SU-DHL-6 (cell line): ENCODE data around the gene TNFAIP6.

Experiments used
- H2AFZ ChIP-seq: fragments of 200-600 bp; sonication (generic); 2 replicates; pipeline ENCODE4 v1.6.1; 2014; ENCODE audit warnings: low read depth, mild to moderate bottlenecking, moderate library complexity, mixed read lengths, antibody characterized with exemption, low read length; ENCODE audit not compliant: severe bottlenecking
- H3F3A ChIP-seq: fragments of 200-600 bp; shearing (Covaris generic); 2 replicates; pipeline ENCODE4 v1.6.0; 2016; ENCODE audit warnings: antibody characterized with exemption, mild to moderate bottlenecking; ENCODE audit not compliant: insufficient read depth
- H3K27ac ChIP-seq: fragments of 200-600 bp; sonication (generic); 2 replicates; pipeline ENCODE4 v1.5.1; 2016; ENCODE audit warnings: low read depth, mild to moderate bottlenecking, low read length, moderate library complexity, mixed read lengths
- H3K27me3 ChIP-seq: fragments of 200-600 bp; sonication (generic), shearing (Covaris generic); 2 replicates; pipeline ENCODE4 v1.6.0; 2014; ENCODE audit warnings: mild to moderate bottlenecking, low read length
- H3K36me3 ChIP-seq: fragments of 200-600 bp; sonication (generic); 2 replicates; pipeline ENCODE4 v1.6.1; 2014; ENCODE audit warnings: mild to moderate bottlenecking, low read length, mixed read lengths
- H3K4me2 ChIP-seq: fragments of 300-600, 200-600 bp; shearing (Covaris generic), sonication (generic); 2 replicates; pipeline ENCODE4 v1.6.0; 2014; ENCODE audit warnings: low read length, low read depth, mild to moderate bottlenecking; ENCODE audit not compliant: poor library complexity, severe bottlenecking
- H3K4me3 ChIP-seq: fragments of 200-600 bp; sonication (generic); 2 replicates; pipeline ENCODE4 v1.5.1; 2014; ENCODE audit warnings: antibody characterized with exemption, low read length, mild to moderate bottlenecking, mixed read lengths; ENCODE audit not compliant: insufficient read depth, poor library complexity, severe bottlenecking
- H3K79me2 ChIP-seq: fragments of 200-600 bp; sonication (generic); 2 replicates; pipeline ENCODE4 v1.6.1; 2014; ENCODE audit warnings: mild to moderate bottlenecking, low read length, moderate library complexity; ENCODE audit not compliant: insufficient read depth
- H3K9ac ChIP-seq: fragments of 200-600 bp; sonication (generic); 2 replicates; pipeline ENCODE4 v1.7.0; 2014; ENCODE audit warnings: mild to moderate bottlenecking, low read length
- H3K9me2 ChIP-seq: fragments of 200-600 bp; sonication (generic); replicated peaks from 2 replicates; pipeline ENCODE4 v1.6.1; 2014; ENCODE audit warnings: low read length; ENCODE audit not compliant: insufficient read depth
- H3K9me3 ChIP-seq: fragments of 200-600 bp; sonication (generic); 2 replicates; pipeline ENCODE4 v1.6.1; 2014; ENCODE audit warnings: low read length, mixed read lengths; ENCODE audit not compliant: insufficient read depth
- H4K20me1 ChIP-seq: fragments of 200-600 bp; sonication (generic); 2 replicates; pipeline ENCODE4 v1.6.1; 2014; ENCODE audit warnings: low read depth, mild to moderate bottlenecking, antibody characterized with exemption, low read length, moderate library complexity, mixed read lengths
- CTCF ChIP-seq: fragments of 200-600 bp; sonication (generic); IDR thresholded peaks from one replicate; pipeline ENCODE4 v1.5.1; 2017; ENCODE audit warnings: antibody characterized with exemption, mild to moderate bottlenecking, low read length, moderate library complexity; ENCODE audit not compliant: insufficient read depth, poor library complexity, severe bottlenecking
- EZH2phosphoT487 ChIP-seq: fragments of 200-600 bp; sonication (generic), shearing (Covaris generic); conservative IDR thresholded peaks from 2 replicates; pipeline ENCODE4 v1.6.1; 2018; ENCODE audit warnings: mild to moderate bottlenecking, antibody characterized with exemption, low read length, moderate library complexity, mixed read lengths

Gene TNFAIP6

GRCh38 chr2:151391436-151391835 lies 34.0 kb downstream of the TNFAIP6 start:
- Histone ChIP-seq H4K20me1 (no peaks in the 10 kb centered on the region), H3K79me2 (no peaks in the 10 kb centered on the region), H3F3A (no peaks in the 10 kb centered on the region), H3K9ac (no peak overlapping the region), H3K27me3 (no peaks in the 10 kb centered on the region), H3K27ac (no peak overlapping the region), H3K9me3 (no peaks in the 10 kb centered on the region), H3K4me2 (no peak overlapping the region), H2AFZ (no peak overlapping the region), H3K36me3 (no peaks in the 10 kb centered on the region), H3K9me2 (no peaks in the 10 kb centered on the region), H3K4me3 (no peak overlapping the region)
- no peak for TF ChIP-seq EZH2phosphoT487
- no peak for TF ChIP-seq CTCF

- no peaks in the 10 kb centered on the region for H3K9me3 ChIP-seq
- H3K27me3 ChIP-seq: no peaks in the 10 kb centered on the region
- H3F3A ChIP-seq: no peaks in the 10 kb centered on the region
- no peak overlapping the region for H3K27ac ChIP-seq
- H3K79me2 ChIP-seq: no peaks in the 10 kb centered on the region
- H3K9me2 ChIP-seq: no peaks in the 10 kb centered on the region
- no peaks in the 10 kb centered on the region for H4K20me1 ChIP-seq
- TF ChIP-seq CTCF: no peak
- no peak for TF ChIP-seq EZH2phosphoT487
- no peaks in the 10 kb centered on the region for H3K36me3 ChIP-seq
- H2AFZ ChIP-seq: no peak overlapping the region
- no peak overlapping the region for H3K4me3 ChIP-seq
- no peak overlapping the region for H3K4me2 ChIP-seq
- no peak overlapping the region for H3K9ac ChIP-seq
These were observed 37.1 kb downstream of the TNFAIP6 start for GRCh38 chr2:151394509-151394908.

- no peak overlapping the region for H3K4me3 ChIP-seq
- H4K20me1 ChIP-seq: no peaks in the 10 kb centered on the region
- H3K79me2 ChIP-seq: no peaks in the 10 kb centered on the region
- TF ChIP-seq CTCF: no peak
- no peak for TF ChIP-seq EZH2phosphoT487
- no peak overlapping the region for H3K4me2 ChIP-seq
- H3K27me3 ChIP-seq: no peaks in the 10 kb centered on the region
- H2AFZ ChIP-seq: no peak overlapping the region
- no peak overlapping the region for H3K9ac ChIP-seq
- H3K27ac ChIP-seq: no peak overlapping the region
- no peaks in the 10 kb centered on the region for H3K36me3 ChIP-seq
- no peaks in the 10 kb centered on the region for H3F3A ChIP-seq
- H3K9me2 ChIP-seq: no peaks in the 10 kb centered on the region
- no peaks in the 10 kb centered on the region for H3K9me3 ChIP-seq
These were observed 38.4 kb downstream of the TNFAIP6 start for GRCh38 chr2:151395509-151396374.
